MM.1S (cell line): ENCODE data around the gene KDSR.

Source experiments
- CTCF ChIP-seq: fragments of 300-600 bp; sonication (generic); IDR thresholded peaks from 2 replicates; pipeline ENCODE4 v1.5.1; 2016; ENCODE audit warnings: antibody characterized with exemption, low read length, mixed read lengths
- EZH2 ChIP-seq: fragments of 300-600 bp; sonication (generic); optimal IDR thresholded peaks from 2 replicates; pipeline ENCODE3; 2017; ENCODE audit warnings: low read depth, mild to moderate bottlenecking, antibody characterized with exemption, low read length, mixed read lengths
- EZH2phosphoT487 ChIP-seq: fragments of 300-600 bp; sonication (generic); IDR thresholded peaks from 2 replicates; pipeline ENCODE4 v1.6.1; 2018; ENCODE audit warnings: antibody characterized with exemption, low read length

DNA sequence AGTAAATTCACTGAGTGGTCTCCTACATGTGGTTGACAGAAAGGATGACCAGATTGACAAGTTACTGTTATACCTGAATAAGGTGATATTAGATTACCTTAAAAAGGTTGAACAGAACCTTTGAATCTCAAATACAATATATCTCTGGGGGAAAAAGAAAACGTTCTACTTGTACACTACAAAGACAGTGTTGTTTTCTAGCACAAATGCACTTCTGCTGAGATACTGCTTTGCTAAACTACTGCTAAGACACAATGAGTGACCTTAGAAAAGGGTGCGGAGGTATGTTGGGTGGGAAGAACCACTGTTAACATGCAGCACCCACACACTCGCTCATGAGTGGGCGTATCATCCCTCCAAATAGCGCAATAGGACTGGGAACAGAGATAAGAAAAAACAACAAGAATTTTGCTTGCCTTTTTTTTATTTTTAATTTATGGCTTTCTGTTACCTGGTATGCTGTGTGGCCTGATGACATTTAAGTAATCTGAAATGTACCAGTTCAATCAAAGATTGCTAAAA lies 53.5 kb downstream of the KDSR start:
- TF ChIP-seq CTCF (no peak), EZH2 (no peak), EZH2phosphoT487 (no peak)
